Measurements from ENCODE around the gene ERMP1.
A peak's percentile ranks its signal among the peaks of the same experiment; 100 is the strongest.
"Not testable (repeated sequence)": the region's sequence is repeated elsewhere in the genome, so short reads cannot be mapped to it uniquely, and the experiment has no call there.

Gene ERMP1

GRCh38 chr9:5832538-5833529 is at the start of gene ERMP1:
TSS of gene ERMP1 (minus strand) at chr9:5833117. CDS start at chr9:5833027, 90 bp downstream.
- no peak within 1 kb of the TSS for H3K27ac Mint-ChIP-seq
- peaks cover 9% of the 10 kb centered on the region for H3K36me3 Mint-ChIP-seq (ENCODE audit: low read depth)
- peak; percentile 84 for TF ChIP-seq CTCF (IDR thresholded peaks at IDR 0.05)
- H3K27me3 Mint-ChIP-seq (ENCODE audit: low read depth, poor library complexity) = peaks cover 23% of the 10 kb centered on the region
- peak within 1 kb of the TSS; percentile 93 for H3K4me3 Mint-ChIP-seq
- peak; percentile 93 for DNase-seq
- peaks cover 28% of the 10 kb centered on the region for H3K4me1 Mint-ChIP-seq
- no peaks in the 10 kb centered on the region for H3K9me3 Mint-ChIP-seq

- not testable (repeated sequence) for H3K4me3 Mint-ChIP-seq; H3K36me3 Mint-ChIP-seq (ENCODE audit: low read depth); H3K9me3 Mint-ChIP-seq; DNase-seq; H3K27ac Mint-ChIP-seq; H3K27me3 Mint-ChIP-seq (ENCODE audit: low read depth, poor library complexity)
- peaks cover 15% of the 10 kb centered on the region for H3K4me1 Mint-ChIP-seq
Observed at GRCh38 chr9:5882244-5883012, 49.5 kb upstream of the ERMP1 start.

GRCh38 chr9:5879419-5880181 is 46.7 kb upstream of the ERMP1 start:
- Mint-ChIP-seq H3K27me3 (ENCODE audit: low read depth, poor library complexity) (no peaks in the 10 kb centered on the region), H3K9me3 (no peaks in the 10 kb centered on the region), H3K27ac (peak overlapping the region; percentile 78), H3K36me3 (ENCODE audit: low read depth) (peaks cover 5% of the 10 kb centered on the region), H3K4me3 (no peak overlapping the region), H3K4me1 (peaks cover 4% of the 10 kb centered on the region)
- no peak for DNase-seq
- no peak for TF ChIP-seq CTCF (IDR thresholded peaks at IDR 0.05)

- Mint-ChIP-seq H3K27me3 (ENCODE audit: low read depth, poor library complexity) (peaks cover 6% of the 10 kb centered on the region), H3K4me3 (no peak overlapping the region), H3K4me1 (peaks cover 18% of the 10 kb centered on the region), H3K9me3 (no peaks in the 10 kb centered on the region), H3K36me3 (ENCODE audit: low read depth) (peaks cover 5% of the 10 kb centered on the region), H3K27ac (no peak overlapping the region)
- no peak for TF ChIP-seq CTCF (IDR thresholded peaks at IDR 0.05)
- DNase-seq = no peak
Observed at GRCh38 chr9:5876711-5877110, 43.8 kb upstream of the ERMP1 start.

GRCh38 chr9:5876026-5876425 is 43.1 kb upstream of the ERMP1 start:
- no peak for DNase-seq
- Mint-ChIP-seq H3K4me3 (no peak overlapping the region), H3K9me3 (no peaks in the 10 kb centered on the region), H3K27me3 (ENCODE audit: low read depth, poor library complexity) (peaks cover 6% of the 10 kb centered on the region), H3K36me3 (ENCODE audit: low read depth) (peaks cover 5% of the 10 kb centered on the region), H3K4me1 (peaks cover 18% of the 10 kb centered on the region), H3K27ac (no peak overlapping the region)
- TF ChIP-seq CTCF (IDR thresholded peaks at IDR 0.05) = no peak

Measured in nephron progenitor cell (in vitro differentiated cells).